Loucy (cell line): ENCODE data around the gene CENPX.

Experiments used
- H2AFZ ChIP-seq: fragments of 200-600 bp; sonication (generic); 2 replicates; pipeline ENCODE4 v1.6.0; 2016; ENCODE audit warnings: antibody characterized with exemption, mild to moderate bottlenecking, low read length, moderate library complexity
- H3F3A ChIP-seq: fragments of 200-600 bp; 2 replicates; pipeline ENCODE4 v1.6.0; 2016; ENCODE audit warnings: antibody characterized with exemption, low read depth, mild to moderate bottlenecking
- H3K27me3 ChIP-seq: fragments of 200-600 bp; sonication (generic); 2 replicates; pipeline ENCODE4 v1.6.1; 2014; ENCODE audit warnings: low read length, mild to moderate bottlenecking; ENCODE audit not compliant: insufficient read depth, poor library complexity, severe bottlenecking
- H3K36me3 ChIP-seq: fragments of 200-600 bp; sonication (generic); 2 replicates; pipeline ENCODE4 v1.6.1; 2016; ENCODE audit warnings: low read length; ENCODE audit not compliant: insufficient read depth
- H3K4me1 ChIP-seq: fragments of 200-600 bp; sonication (generic); 2 replicates; pipeline ENCODE4 v1.5.1; 2014; ENCODE audit warnings: low read length, mild to moderate bottlenecking; ENCODE audit not compliant: insufficient read depth, poor library complexity, severe bottlenecking
- H3K4me2 ChIP-seq: fragments of 200-600 bp; sonication (generic); 2 replicates; pipeline ENCODE4 v1.6.0; 2014; ENCODE audit warnings: antibody characterized with exemption, low read length, low read depth, mild to moderate bottlenecking; ENCODE audit not compliant: poor library complexity, severe bottlenecking
- H3K4me3 ChIP-seq: fragments of 200-600 bp; sonication (generic); 2 replicates; pipeline ENCODE4 v1.5.1; 2014; ENCODE audit warnings: low read length, mild to moderate bottlenecking, mixed read lengths; ENCODE audit not compliant: poor library complexity, severe bottlenecking
- H3K79me2 ChIP-seq: fragments of 200-600 bp; sonication (generic); 2 replicates; pipeline ENCODE4 v1.6.1; 2014; ENCODE audit warnings: low read length; ENCODE audit not compliant: insufficient read depth
- H3K9ac ChIP-seq: fragments of 200-600 bp; sonication (generic); 2 replicates; pipeline ENCODE4 v1.6.0; 2014; ENCODE audit warnings: mild to moderate bottlenecking, low read depth, low read length, moderate library complexity; ENCODE audit not compliant: poor library complexity, severe bottlenecking
- H3K9me2 ChIP-seq: fragments of 200-600 bp; sonication (generic); replicated peaks from 2 replicates; pipeline ENCODE4 v1.6.1; 2016; ENCODE audit warnings: low read depth, low read length, mixed read lengths
- H3K9me3 ChIP-seq: fragments of 200-600 bp; sonication (generic); 2 replicates; pipeline ENCODE4 v1.6.1; 2014; ENCODE audit warnings: mild to moderate bottlenecking, antibody characterized with exemption, low read length, low read depth; ENCODE audit not compliant: insufficient read depth
- H4K20me1 ChIP-seq: fragments of 200-600 bp; sonication (generic); 2 replicates; pipeline ENCODE4 v1.6.0; 2014; ENCODE audit warnings: antibody characterized with exemption, low read length, mild to moderate bottlenecking; ENCODE audit not compliant: insufficient read depth, poor library complexity, severe bottlenecking
- CTCF ChIP-seq: fragments of 200-600 bp; sonication (generic); conservative IDR thresholded peaks from 2 replicates; pipeline ENCODE4 v1.5.1; 2014; ENCODE audit warnings: mild to moderate bottlenecking, antibody characterized with exemption, low read length
- EZH2phosphoT487 ChIP-seq: fragments of 200-600 bp; IDR thresholded peaks from 2 replicates; pipeline ENCODE4 v1.6.1; 2018; ENCODE audit warnings: antibody characterized with exemption, mild to moderate bottlenecking, moderate library complexity, borderline replicate concordance

The CENPX gene

GRCh38 chr17:82018152-82018988 lies 4.3 kb downstream of the CENPX start:
- TF ChIP-seq EZH2phosphoT487, result no peak
- Histone ChIP-seq H3K9me2 (no peaks in the 10 kb centered on the region), H3K36me3 (no peaks in the 10 kb centered on the region), H3K4me2 (no peak overlapping the region), H3K9ac (no peak overlapping the region), H3K4me1 (peaks cover 13% of the 10 kb centered on the region), H3F3A (no peaks in the 10 kb centered on the region), H4K20me1 (peaks cover 18% of the 10 kb centered on the region), H3K79me2 (peaks cover 14% of the 10 kb centered on the region; the same call in 1 of the 2 replicates), H2AFZ (no peak overlapping the region), H3K27me3 (no peaks in the 10 kb centered on the region), H3K9me3 (no peaks in the 10 kb centered on the region), H3K4me3 (no peak overlapping the region)

GRCh38 chr17:82017612-82018151 lies 5.0 kb downstream of the CENPX start:
- Histone ChIP-seq H3K4me3 (no peak overlapping the region), H3K27me3 (no peaks in the 10 kb centered on the region), H4K20me1 (peaks cover 18% of the 10 kb centered on the region), H3K36me3 (no peaks in the 10 kb centered on the region), H3F3A (no peaks in the 10 kb centered on the region), H3K4me2 (no peak overlapping the region), H3K9me3 (no peaks in the 10 kb centered on the region), H2AFZ (no peak overlapping the region), H3K9me2 (no peaks in the 10 kb centered on the region), H3K9ac (no peak overlapping the region), H3K79me2 (peaks cover 14% of the 10 kb centered on the region; the same call in 1 of the 2 replicates), H3K4me1 (peaks cover 13% of the 10 kb centered on the region)
- TF ChIP-seq CTCF (no peak), EZH2phosphoT487 (no peak)

- Histone ChIP-seq H3K9ac (no peak overlapping the region), H3K4me3 (no peak overlapping the region), H4K20me1 (peaks cover 18% of the 10 kb centered on the region), H3F3A (no peaks in the 10 kb centered on the region), H3K9me3 (no peaks in the 10 kb centered on the region), H3K27me3 (no peaks in the 10 kb centered on the region), H3K36me3 (no peaks in the 10 kb centered on the region), H3K79me2 (peaks cover 8% of the 10 kb centered on the region; the same call in 1 of the 2 replicates), H2AFZ (no peak overlapping the region), H3K4me1 (peaks cover 11% of the 10 kb centered on the region), H3K9me2 (no peaks in the 10 kb centered on the region), H3K4me2 (no peak overlapping the region)
- TF ChIP-seq EZH2phosphoT487 (no peak), CTCF (no peak)
Observed at GRCh38 chr17:82016875-82017459, 5.7 kb downstream of the CENPX start.
